COR-L47 (cell line): ENCODE results near the gene RBM15B.

Experiments used
- DNase-seq: peaks from one replicate; lab custom pipeline; 2025; lab: John Stamatoyannopoulos, UW

Gene RBM15B

DNA sequence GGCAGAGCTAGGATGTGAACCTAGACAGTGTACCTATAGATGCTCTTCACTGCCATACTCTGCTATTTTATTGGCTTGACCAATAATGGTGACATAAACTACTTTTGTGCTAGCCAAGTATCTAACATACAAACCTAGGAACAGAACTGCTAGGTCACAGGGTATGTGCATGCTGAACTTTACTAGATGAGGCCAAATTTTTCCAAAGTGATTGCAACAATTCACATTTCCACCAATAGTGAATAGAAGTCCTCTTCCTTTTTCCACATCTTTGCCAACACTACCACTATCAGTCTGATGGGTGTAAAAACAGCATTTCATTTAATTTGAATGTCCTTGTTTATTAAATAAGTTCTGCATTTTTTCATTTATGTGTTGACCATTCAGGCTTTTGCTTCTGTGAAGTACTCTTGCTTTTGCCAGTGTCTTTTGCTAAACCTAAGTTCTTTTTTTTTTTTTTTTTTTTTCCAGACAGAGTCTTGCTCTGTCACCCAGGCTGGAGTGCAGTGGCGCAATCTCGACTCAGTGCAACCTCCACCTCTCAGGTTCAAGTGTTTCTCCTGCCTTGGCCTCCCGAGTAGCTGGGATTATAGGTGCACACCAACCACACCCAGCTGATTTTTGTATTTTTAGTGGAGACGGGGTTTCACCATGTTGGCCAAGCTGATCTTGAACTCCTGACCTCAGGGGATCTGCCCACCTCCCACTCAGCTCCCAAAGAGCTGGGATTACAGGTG is 54.6 kb downstream of the RBM15B start:
- DNase-seq = no peak
